WERI-Rb-1 (cell line): Measurements from ENCODE around the gene GPC3.

Experiments used
- DNase-seq: peaks from one replicate; pipeline ENCODE4 v3.0.0-alpha.2; 2020
- H3K27ac ChIP-seq: fragments of 250-450 bp; sonication (Bioruptor Pico); 2 replicates; pipeline ENCODE4 v1.5.1; 2020; ENCODE audit warnings: mild to moderate bottlenecking, moderate library complexity
- H3K27me3 ChIP-seq: fragments of 250-450 bp; sonication (Bioruptor Pico); 2 replicates; pipeline ENCODE4 v1.5.1; 2021; ENCODE audit warnings: mild to moderate bottlenecking, low read depth, moderate library complexity; ENCODE audit not compliant: insufficient read depth, severe bottlenecking
- H3K36me3 ChIP-seq: fragments of 250-450 bp; sonication (Bioruptor Pico); 2 replicates; pipeline ENCODE4 v1.5.1; 2020; ENCODE audit warnings: mild to moderate bottlenecking, moderate library complexity
- H3K4me3 ChIP-seq: 2 replicates; pipeline ENCODE4 v1.5.1; 2011; ENCODE audit warnings: low read depth, mild to moderate bottlenecking, control low read depth, low read length
- H3K9me3 ChIP-seq: fragments of 250-450 bp; sonication (Bioruptor Pico); 2 replicates; pipeline ENCODE4 v1.5.1; 2021; ENCODE audit warnings: mild to moderate bottlenecking, moderate library complexity; ENCODE audit not compliant: severe bottlenecking
- CTCF ChIP-seq: IDR thresholded peaks from 2 replicates; pipeline ENCODE4 v1.5.1; 2011; ENCODE audit warnings: low read depth, mild to moderate bottlenecking, control low read depth, inconsistent platforms, low read length

GPC3 gene

GRCh38 chrX:133537142-133537541, 448.3 kb downstream of the GPC3 start:
- no peaks in the 10 kb centered on the region for H3K9me3 ChIP-seq
- no peak overlapping the region for H3K4me3 ChIP-seq
- H3K36me3 ChIP-seq = no peaks in the 10 kb centered on the region
- peaks cover 30% of the 10 kb centered on the region for H3K27me3 ChIP-seq
- no peak for TF ChIP-seq CTCF
- no peak overlapping the region for H3K27ac ChIP-seq
- DNase-seq = no peak

- Histone ChIP-seq H3K27ac (no peak overlapping the region), H3K4me3 (no peak overlapping the region)
- DNase-seq = no peak
These were observed 450.3 kb downstream of the GPC3 start for GRCh38 chrX:133535066-133535465.

GRCh38 chrX:133534172-133534571, 451.2 kb downstream of the GPC3 start:
- Histone ChIP-seq H3K4me3 (no peak overlapping the region), H3K27me3 (peaks cover 26% of the 10 kb centered on the region), H3K36me3 (no peaks in the 10 kb centered on the region), H3K9me3 (no peaks in the 10 kb centered on the region), H3K27ac (no peak overlapping the region)
- DNase-seq = no peak
- TF ChIP-seq CTCF = no peak

More at GRCh38 chrX:133535066-133535465, 450.3 kb downstream of the GPC3 start:
- Histone ChIP-seq H3K27me3 (peaks cover 35% of the 10 kb centered on the region), H3K36me3 (no peaks in the 10 kb centered on the region), H3K9me3 (no peaks in the 10 kb centered on the region)
- TF ChIP-seq CTCF = no peak

- no peak for TF ChIP-seq CTCF
- H3K36me3 ChIP-seq = no peaks in the 10 kb centered on the region
These were observed 452.1 kb downstream of the GPC3 start for GRCh38 chrX:133533249-133533648.

GRCh38 chrX:133530960-133531359, 454.4 kb downstream of the GPC3 start:
- Histone ChIP-seq H3K9me3 (no peaks in the 10 kb centered on the region), H3K27me3 (peaks cover 17% of the 10 kb centered on the region), H3K4me3 (no peak overlapping the region), H3K36me3 (no peaks in the 10 kb centered on the region), H3K27ac (no peak overlapping the region)
- no peak for TF ChIP-seq CTCF
- no peak for DNase-seq

More at GRCh38 chrX:133533249-133533648, 452.1 kb downstream of the GPC3 start:
- H3K4me3 ChIP-seq = no peak overlapping the region
- no peak for DNase-seq
- no peak overlapping the region for H3K27ac ChIP-seq
- H3K9me3 ChIP-seq = no peaks in the 10 kb centered on the region
- peaks cover 24% of the 10 kb centered on the region for H3K27me3 ChIP-seq

GRCh38 chrX:133529578-133529977, 455.8 kb downstream of the GPC3 start:
- Histone ChIP-seq H3K27ac (no peak overlapping the region), H3K36me3 (no peaks in the 10 kb centered on the region), H3K27me3 (peaks cover 24% of the 10 kb centered on the region), H3K9me3 (no peaks in the 10 kb centered on the region), H3K4me3 (no peak overlapping the region)
- no peak for TF ChIP-seq CTCF
- no peak for DNase-seq
